NCI-H1436 treated with DMSO at 0.1 percent for 48 hours (cell line): ENCODE measurements around the gene INAFM1.

Experiments
- DNase-seq: peaks from one replicate; lab custom pipeline; 2025; lab: John Stamatoyannopoulos, UW

Gene INAFM1

DNA sequence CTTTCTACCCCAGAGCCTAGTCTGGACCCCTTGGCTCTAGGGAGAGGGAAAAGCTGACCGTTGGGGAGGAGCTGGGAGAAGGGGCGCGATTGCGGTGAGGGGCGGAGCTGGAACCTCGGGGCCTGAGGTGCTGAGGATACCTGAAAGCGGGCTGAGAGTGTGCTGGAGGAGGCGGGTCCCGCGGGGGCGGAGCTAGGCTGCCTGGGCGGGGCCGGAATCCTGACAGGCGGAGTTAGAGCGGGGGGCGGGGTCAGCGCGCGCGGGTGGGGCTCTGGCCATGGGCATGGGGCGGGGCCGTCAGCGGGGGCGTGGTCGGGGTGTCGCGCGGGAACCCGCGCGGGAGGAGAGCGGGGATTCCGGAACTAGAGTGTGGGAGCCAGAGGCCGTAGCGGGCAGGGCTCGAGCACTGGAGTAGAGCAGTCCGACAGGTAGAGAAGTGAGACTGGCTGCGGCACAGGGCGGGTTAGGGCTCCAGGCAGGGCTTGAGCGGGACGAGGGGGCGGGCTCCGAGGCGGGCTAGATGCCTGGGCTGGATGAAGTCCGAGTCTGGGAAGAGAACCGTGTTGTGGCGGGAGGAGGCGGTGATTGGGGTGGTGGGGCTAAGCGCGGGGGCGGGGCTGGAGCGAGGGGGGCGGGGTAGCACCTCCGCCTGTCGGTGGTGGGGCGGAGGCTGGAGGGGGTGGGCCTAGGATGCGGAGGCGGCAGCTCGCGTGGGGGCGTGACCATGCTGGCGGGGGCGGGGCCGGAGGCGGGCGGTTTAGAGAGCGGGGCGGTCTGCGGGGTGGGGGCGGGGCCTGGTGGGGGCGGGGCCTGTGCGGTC, at the start of gene INAFM1:
Gene INAFM1, plus strand, starts transcription at position 815 of the 820 bp plus-strand sequence. CDS start 35 bp downstream, outside the sequence.
- DNase-seq: peak; percentile 33

GRCh38 chr19:47225746-47226425, 48.8 kb upstream of the INAFM1 start:
- no peak for DNase-seq

DNA sequence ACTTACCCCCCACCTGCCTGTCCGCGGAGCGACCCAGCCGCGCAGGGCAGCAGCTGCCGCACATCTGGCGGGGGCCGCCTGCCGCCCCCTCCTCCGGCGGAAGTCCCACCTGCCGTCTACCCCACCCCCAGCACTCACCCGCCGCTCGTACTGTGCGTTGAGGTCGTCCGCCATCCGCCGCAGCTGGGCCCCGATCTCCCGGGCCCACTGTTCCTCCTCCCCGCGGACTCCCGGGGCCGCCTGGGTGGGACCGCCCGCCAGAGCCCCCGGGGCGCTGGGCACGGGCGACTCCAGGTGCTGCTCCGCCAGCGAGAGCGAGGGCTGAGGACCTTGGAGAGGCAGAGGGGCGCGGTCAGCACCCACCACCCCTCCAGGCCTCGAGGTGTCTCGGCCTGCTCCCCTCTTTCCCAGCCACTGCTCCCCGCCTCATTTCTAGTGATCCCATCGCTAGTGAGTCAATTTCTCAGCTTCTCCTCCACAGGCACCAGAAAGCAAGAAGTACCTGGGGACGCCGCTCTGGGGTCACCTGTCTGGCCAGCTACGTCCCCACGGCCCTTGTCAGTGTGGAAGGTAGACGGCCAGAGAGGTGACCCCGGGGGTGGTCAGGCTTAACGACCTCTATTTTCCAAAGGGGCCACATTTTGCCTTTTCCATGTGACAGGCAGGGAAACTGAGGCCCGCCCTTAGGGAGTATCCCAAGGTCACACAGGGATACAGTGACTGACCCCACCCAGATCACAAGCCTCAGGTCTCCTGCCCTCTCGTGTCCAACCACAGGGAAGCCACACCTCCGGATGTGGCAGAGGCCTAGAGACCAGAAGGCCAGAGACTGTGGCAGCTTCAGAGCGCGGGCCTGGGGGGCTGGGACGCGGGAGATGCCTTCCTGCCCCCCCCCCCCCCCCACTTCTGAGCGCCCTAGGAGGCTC, 48.0 kb upstream of the INAFM1 start:
- no peak for DNase-seq

GRCh38 chr19:47227352-47228167, 47.1 kb upstream of the INAFM1 start:
- DNase-seq: no peak

DNA sequence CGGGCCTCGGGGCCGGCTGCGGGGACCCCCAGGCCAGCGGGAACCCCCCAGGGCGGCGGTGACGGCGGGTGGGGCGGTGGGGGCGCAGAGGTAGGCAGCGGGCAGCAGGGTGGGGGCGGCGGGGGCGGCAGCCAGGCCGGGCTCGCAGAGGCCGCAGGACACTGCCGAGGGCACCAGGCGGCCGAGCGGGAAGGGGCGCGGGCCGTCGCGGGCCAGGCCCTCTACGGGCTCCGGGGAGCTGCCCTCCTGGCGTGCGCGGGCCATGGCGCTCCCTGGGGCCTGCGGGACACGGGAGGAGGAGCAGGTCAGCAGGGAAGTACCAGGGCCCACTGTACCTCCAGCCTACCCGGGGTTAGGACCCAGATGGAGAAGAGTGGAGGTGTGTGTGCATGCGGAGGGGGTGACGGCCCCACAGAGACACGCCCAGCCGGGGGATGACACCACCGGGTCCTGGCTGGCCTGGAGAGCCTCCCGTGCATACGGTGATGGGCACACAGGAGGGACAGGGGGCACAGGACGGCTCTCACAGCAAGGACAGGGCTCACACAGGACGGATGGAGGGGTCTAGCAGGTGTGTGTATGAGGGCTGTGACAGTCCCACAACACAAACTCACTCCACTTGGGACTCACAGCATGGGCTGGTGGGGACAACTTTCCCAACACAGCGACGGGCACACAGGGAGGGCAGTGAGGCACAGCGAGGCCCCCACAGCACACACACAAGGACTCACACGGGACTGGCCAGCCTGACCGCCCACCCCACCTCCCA, 46.3 kb upstream of the INAFM1 start:
- no peak for DNase-seq

GRCh38 chr19:47228937-47229675, 45.6 kb upstream of the INAFM1 start:
- DNase-seq: no peak

GRCh38 chr19:47229676-47230053, 45.0 kb upstream of the INAFM1 start:
- no peak for DNase-seq

DNA sequence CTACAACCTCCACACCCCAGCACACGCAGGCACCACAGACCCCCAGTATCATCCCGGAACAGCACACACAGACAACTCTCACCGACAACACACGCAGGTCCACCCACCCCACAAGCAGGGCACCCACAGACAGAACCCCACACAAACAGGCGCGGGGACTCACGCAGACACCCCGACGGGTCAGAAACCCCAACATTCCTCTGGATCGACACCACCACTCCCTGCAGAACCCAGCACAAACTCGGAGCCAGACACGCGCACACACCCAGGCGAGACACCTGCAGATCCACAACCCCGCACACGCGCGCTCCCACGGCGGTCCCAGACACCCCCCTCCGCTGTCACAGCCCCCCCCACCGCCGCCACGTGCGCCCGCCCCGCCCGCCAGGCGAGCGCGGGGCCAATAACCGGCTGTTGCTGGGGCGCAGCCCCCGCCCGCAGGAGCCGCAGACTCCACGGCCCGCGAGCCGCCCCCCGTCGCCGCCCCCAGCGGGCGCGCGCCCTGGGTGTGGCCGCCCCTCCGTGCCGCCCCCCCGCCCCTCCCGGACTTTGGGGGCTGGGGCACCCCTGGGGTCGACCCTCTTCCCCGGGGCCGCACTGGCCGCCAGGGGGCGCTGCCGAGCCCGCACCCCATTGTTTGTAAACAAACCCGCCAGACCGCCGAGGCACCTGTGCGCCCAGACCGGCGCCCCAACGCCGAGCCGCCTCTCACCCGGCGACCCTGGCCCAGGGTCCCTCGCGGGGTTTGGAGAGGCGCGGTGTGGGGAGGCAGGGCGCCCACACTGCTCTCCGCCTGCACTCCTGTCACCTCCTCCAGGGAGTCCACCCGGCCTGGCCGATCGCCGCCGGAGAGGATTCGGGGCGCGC, 44.4 kb upstream of the INAFM1 start:
- DNase-seq: no peak

DNA sequence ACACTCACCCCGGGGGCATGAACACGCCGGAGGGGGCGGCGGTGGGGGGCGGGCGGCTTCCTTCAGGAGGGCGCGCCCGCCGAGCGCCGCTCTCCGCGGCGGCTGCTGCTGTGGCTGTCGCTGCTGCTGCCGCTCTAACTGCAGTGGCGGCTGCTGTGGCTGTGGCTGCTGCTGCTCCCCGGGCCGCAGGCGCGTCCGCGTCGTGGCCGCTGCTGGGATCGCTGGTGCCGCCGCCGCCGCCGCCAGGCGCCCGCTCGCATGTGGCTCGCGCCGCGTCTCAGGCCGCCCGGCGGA, 43.8 kb upstream of the INAFM1 start, which contains the start of gene BBC3:
Gene BBC3, minus strand, starts transcription at position 279 of the 294 bp plus-strand sequence. CDS start 2,768 bp downstream, outside the sequence.
- no peak for DNase-seq

GRCh38 chr19:47231215-47232054, 43.2 kb upstream of the INAFM1 start:
- no peak for DNase-seq

GRCh38 chr19:47232422-47233211, 42.1 kb upstream of the INAFM1 start:
- DNase-seq: no peak

- no peak for DNase-seq
These were observed 38.5 kb upstream of the INAFM1 start for GRCh38 chr19:47236072-47236675.

GRCh38 chr19:47239152-47239551, 35.5 kb upstream of the INAFM1 start:
- no peak for DNase-seq

- DNase-seq: peak; percentile 38
These were observed 34.9 kb upstream of the INAFM1 start for GRCh38 chr19:47239610-47240296.

DNA sequence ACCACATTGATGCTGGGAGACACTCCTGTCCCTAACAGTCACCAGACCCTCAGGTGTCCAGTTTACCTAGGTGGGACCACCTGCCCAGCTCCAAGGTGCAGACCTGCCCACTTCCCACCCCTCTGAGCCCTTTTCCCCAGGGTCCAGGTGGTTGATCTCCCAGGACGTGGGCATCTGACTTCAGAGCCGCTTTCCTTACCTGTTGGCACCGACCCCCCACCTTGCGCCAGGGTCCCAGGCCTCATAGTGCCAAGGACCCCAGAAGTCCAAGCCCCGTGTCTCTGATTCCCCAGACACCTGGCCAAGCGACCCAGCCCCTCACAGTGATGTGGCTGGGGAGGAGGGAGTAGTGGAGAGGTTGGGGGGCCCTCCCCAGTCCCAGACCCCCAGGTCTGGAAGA, 34.1 kb upstream of the INAFM1 start:
- DNase-seq: no peak
